Measurements from ENCODE around the gene SPHK1. TPM values are rescaled to one million over a fixed set of nuclear protein-coding genes. Genes with fewer than 3 reads are reported as not detected.
A peak's percentile ranks its signal among the peaks of the same experiment; 100 is the strongest.

SPHK1 gene
- total RNA-seq, 1 donor from 2014 or later: 3.1 TPM

- Mint-ChIP-seq H3K4me3 (ENCODE audit: unreplicated experiment) (peak overlapping the region; percentile 89), H3K36me3 (ENCODE audit: unreplicated experiment) (no peaks in the 10 kb centered on the region), H3K4me1 (ENCODE audit: low read depth, unreplicated experiment) (peaks cover 9% of the 10 kb centered on the region), H3K27me3 (ENCODE audit: unreplicated experiment) (peaks cover 18% of the 10 kb centered on the region), H3K27ac (ENCODE audit: unreplicated experiment) (no peak overlapping the region), H3K9me3 (ENCODE audit: unreplicated experiment) (peaks cover 5% of the 10 kb centered on the region)
- DNase-seq: peak; percentile 72
- TF ChIP-seq CTCF (IDR thresholded peaks at IDR 0.05; ENCODE audit: partially characterized antibody, unreplicated experiment): peak; percentile 37
These were observed 725 bp upstream of the SPHK1 start for GRCh38 chr17:76383546-76384221.

DNA sequence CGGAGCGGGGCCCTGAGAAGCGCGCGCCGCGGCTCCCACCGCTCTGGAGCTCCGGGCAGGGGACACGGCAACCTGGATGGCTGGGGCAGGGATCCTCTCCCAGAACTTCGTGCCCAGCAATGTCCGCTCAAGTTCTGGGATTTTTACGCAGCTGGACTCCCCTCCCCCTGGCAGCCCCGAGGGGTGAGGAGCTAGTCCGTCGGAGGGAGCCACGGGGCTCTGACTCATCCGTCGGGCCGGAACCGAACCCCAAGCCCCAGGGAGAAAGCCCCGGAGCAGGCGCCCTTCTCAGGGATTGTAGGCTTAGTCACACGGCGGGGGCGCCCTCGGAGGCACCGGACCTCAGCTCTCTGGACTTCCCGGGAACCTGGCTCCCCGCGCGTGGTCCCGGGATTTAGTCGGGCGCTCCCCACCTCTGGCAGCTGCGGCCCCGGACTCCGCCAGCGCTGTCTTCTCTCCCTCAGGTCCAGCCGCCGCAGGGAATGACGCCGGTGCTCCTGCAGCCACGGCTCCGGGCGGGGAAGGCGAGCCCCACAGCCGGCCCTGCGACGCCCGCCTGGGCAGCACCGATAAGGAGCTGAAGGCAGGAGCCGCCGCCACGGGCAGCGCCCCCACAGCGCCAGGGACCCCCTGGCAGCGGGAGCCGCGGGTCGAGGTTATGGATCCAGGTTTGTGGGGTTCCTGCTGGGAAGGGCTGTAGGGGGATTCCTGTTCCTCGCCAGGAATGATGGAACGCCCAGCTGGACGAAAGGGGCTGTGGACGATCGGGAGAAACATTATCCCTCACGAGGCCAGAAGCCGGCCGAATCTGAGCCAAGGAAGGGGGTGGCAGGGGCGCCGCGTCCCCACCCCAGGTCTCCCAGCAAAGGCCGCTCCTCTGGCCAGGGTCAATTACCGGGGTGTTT lies 830 bp downstream of the SPHK1 start:
- TF ChIP-seq CTCF (IDR thresholded peaks at IDR 0.05; ENCODE audit: partially characterized antibody, unreplicated experiment): no peak
- Mint-ChIP-seq H3K36me3 (ENCODE audit: unreplicated experiment) (no peaks in the 10 kb centered on the region), H3K27ac (ENCODE audit: unreplicated experiment) (no peak overlapping the region), H3K27me3 (ENCODE audit: unreplicated experiment) (peaks cover 18% of the 10 kb centered on the region), H3K4me3 (ENCODE audit: unreplicated experiment) (no peak overlapping the region), H3K4me1 (ENCODE audit: low read depth, unreplicated experiment) (peaks cover 11% of the 10 kb centered on the region), H3K9me3 (ENCODE audit: unreplicated experiment) (peaks cover 6% of the 10 kb centered on the region)
- DNase-seq: peak; percentile 38

DNA sequence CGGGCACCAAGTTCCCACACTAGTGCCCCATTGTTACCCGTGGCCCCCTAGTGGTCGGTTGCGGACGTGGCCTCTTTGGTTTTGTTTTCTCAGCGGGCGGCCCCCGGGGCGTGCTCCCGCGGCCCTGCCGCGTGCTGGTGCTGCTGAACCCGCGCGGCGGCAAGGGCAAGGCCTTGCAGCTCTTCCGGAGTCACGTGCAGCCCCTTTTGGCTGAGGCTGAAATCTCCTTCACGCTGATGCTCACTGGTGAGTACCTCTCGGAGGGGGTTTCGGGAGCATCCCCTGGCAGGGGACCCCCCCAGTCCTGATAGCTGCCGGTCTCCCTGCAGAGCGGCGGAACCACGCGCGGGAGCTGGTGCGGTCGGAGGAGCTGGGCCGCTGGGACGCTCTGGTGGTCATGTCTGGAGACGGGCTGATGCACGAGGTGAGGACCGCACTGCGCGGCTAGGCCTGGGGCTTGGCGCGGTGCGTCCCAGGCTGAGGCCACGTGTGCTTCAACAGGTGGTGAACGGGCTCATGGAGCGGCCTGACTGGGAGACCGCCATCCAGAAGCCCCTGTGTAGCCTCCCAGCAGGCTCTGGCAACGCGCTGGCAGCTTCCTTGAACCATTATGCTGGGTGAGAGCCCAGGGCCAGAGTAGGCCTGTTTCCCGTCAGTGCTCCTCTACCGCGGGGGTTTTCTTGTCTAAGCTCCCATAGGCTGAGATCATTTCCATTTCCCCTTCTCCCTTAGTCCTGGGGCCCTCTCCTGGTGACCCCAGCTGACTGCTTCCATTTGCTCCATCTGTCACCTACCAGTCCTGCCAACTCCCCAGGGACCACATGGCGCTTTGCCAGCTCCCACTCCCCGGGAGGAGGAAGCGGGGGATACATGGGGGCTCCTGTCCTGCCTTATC lies 1.7 kb downstream of the SPHK1 start:
- Mint-ChIP-seq H3K4me1 (ENCODE audit: low read depth, unreplicated experiment) (peaks cover 16% of the 10 kb centered on the region), H3K36me3 (ENCODE audit: unreplicated experiment) (no peaks in the 10 kb centered on the region), H3K27ac (ENCODE audit: unreplicated experiment) (peak overlapping the region; percentile 82), H3K27me3 (ENCODE audit: unreplicated experiment) (peaks cover 15% of the 10 kb centered on the region), H3K9me3 (ENCODE audit: unreplicated experiment) (peaks cover 6% of the 10 kb centered on the region), H3K4me3 (ENCODE audit: unreplicated experiment) (peak overlapping the region; percentile 38)
- peak; percentile 82 for DNase-seq
- peak; percentile 99 for TF ChIP-seq CTCF (IDR thresholded peaks at IDR 0.05; ENCODE audit: partially characterized antibody, unreplicated experiment)

DNA sequence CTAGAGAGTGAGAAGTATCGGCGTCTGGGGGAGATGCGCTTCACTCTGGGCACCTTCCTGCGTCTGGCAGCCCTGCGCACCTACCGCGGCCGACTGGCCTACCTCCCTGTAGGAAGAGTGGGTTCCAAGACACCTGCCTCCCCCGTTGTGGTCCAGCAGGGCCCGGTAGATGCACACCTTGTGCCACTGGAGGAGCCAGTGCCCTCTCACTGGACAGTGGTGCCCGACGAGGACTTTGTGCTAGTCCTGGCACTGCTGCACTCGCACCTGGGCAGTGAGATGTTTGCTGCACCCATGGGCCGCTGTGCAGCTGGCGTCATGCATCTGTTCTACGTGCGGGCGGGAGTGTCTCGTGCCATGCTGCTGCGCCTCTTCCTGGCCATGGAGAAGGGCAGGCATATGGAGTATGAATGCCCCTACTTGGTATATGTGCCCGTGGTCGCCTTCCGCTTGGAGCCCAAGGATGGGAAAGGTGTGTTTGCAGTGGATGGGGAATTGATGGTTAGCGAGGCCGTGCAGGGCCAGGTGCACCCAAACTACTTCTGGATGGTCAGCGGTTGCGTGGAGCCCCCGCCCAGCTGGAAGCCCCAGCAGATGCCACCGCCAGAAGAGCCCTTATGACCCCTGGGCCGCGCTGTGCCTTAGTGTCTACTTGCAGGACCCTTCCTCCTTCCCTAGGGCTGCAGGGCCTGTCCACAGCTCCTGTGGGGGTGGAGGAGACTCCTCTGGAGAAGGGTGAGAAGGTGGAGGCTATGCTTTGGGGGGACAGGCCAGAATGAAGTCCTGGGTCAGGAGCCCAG lies 2.8 kb downstream of the SPHK1 start:
- Mint-ChIP-seq H3K27me3 (ENCODE audit: unreplicated experiment) (peaks cover 15% of the 10 kb centered on the region), H3K4me3 (ENCODE audit: unreplicated experiment) (peak overlapping the region; percentile 38), H3K4me1 (ENCODE audit: low read depth, unreplicated experiment) (peaks cover 16% of the 10 kb centered on the region), H3K9me3 (ENCODE audit: unreplicated experiment) (peaks cover 6% of the 10 kb centered on the region), H3K36me3 (ENCODE audit: unreplicated experiment) (no peaks in the 10 kb centered on the region), H3K27ac (ENCODE audit: unreplicated experiment) (peak overlapping the region; percentile 82)
- no peak for TF ChIP-seq CTCF (IDR thresholded peaks at IDR 0.05; ENCODE audit: partially characterized antibody, unreplicated experiment)
- no peak for DNase-seq

All from glutamatergic neuron (in vitro differentiated cells).